Measurements from ENCODE around the gene CALML6.

The CALML6 gene

GRCh38 chr1:1958071-1958541 lies 43.0 kb downstream of the CALML6 start:
- H3K4me1 ChIP-seq (ENCODE audit: control insufficient read depth, insufficient read depth, low read length) = no peaks in the 10 kb centered on the region; the same call in 1 of the 2 replicates
- H3K4me3 ChIP-seq (ENCODE audit: low read length) = no peak overlapping the region
- H3K9me3 ChIP-seq (ENCODE audit: control insufficient read depth, insufficient read depth, low read length) = no peaks in the 10 kb centered on the region
- H3K27ac ChIP-seq (ENCODE audit: low read length) = no peak overlapping the region
- H3K36me3 ChIP-seq (ENCODE audit: control insufficient read depth, insufficient read depth, low read length) = no peaks in the 10 kb centered on the region
- no peak for DNase-seq (ENCODE audit: low read depth, low spot score)
- no CpG with 5 or more reads among the region's 29 CpGs for WGBS (ENCODE audit: insufficient coverage, insufficient read length)
- no peaks in the 10 kb centered on the region for H3K27me3 ChIP-seq (ENCODE audit: control insufficient read depth, insufficient read depth, low read length)

- Histone ChIP-seq H3K4me3 (ENCODE audit: low read length) (no peak overlapping the region; the same call in 1 of the 2 replicates), H3K36me3 (ENCODE audit: control insufficient read depth, insufficient read depth, low read length) (no peaks in the 10 kb centered on the region), H3K27ac (ENCODE audit: low read length) (no peak overlapping the region), H3K27me3 (ENCODE audit: control insufficient read depth, insufficient read depth, low read length) (no peaks in the 10 kb centered on the region), H3K4me1 (ENCODE audit: control insufficient read depth, insufficient read depth, low read length) (no peaks in the 10 kb centered on the region; the same call in 1 of the 2 replicates), H3K9me3 (ENCODE audit: control insufficient read depth, insufficient read depth, low read length) (no peaks in the 10 kb centered on the region)
- WGBS (ENCODE audit: insufficient coverage, insufficient read length) = no CpG with 5 or more reads among the region's 12 CpGs
- DNase-seq (ENCODE audit: low read depth, low spot score) = no peak
Observed at GRCh38 chr1:1959459-1959839, 44.4 kb downstream of the CALML6 start.

- H3K9me3 ChIP-seq (ENCODE audit: control insufficient read depth, insufficient read depth, low read length) = no peaks in the 10 kb centered on the region
- no peaks in the 10 kb centered on the region for H3K36me3 ChIP-seq (ENCODE audit: control insufficient read depth, insufficient read depth, low read length)
- peak overlapping the region; percentile 2; the same call in 1 of the 2 replicates for H3K4me3 ChIP-seq (ENCODE audit: low read length)
- no peaks in the 10 kb centered on the region for H3K27me3 ChIP-seq (ENCODE audit: control insufficient read depth, insufficient read depth, low read length)
- WGBS (ENCODE audit: insufficient coverage, insufficient read length) = no CpG with 5 or more reads among the region's 23 CpGs
- H3K4me1 ChIP-seq (ENCODE audit: control insufficient read depth, insufficient read depth, low read length) = no peaks in the 10 kb centered on the region; the same call in 1 of the 2 replicates
- H3K27ac ChIP-seq (ENCODE audit: low read length) = no peak overlapping the region
- DNase-seq (ENCODE audit: low read depth, low spot score) = peak; percentile 85
Observed at GRCh38 chr1:1959840-1960479, 44.9 kb downstream of the CALML6 start.

GRCh38 chr1:1960480-1961196 lies 45.6 kb downstream of the CALML6 start:
- Histone ChIP-seq H3K4me3 (ENCODE audit: low read length) (no peak overlapping the region), H3K27ac (ENCODE audit: low read length) (no peak overlapping the region), H3K4me1 (ENCODE audit: control insufficient read depth, insufficient read depth, low read length) (no peaks in the 10 kb centered on the region; the same call in 1 of the 2 replicates), H3K36me3 (ENCODE audit: control insufficient read depth, insufficient read depth, low read length) (no peaks in the 10 kb centered on the region), H3K27me3 (ENCODE audit: control insufficient read depth, insufficient read depth, low read length) (no peaks in the 10 kb centered on the region), H3K9me3 (ENCODE audit: control insufficient read depth, insufficient read depth, low read length) (no peaks in the 10 kb centered on the region)
- WGBS (ENCODE audit: insufficient coverage, insufficient read length) = no CpG with 5 or more reads among the region's 17 CpGs
- no peak for DNase-seq (ENCODE audit: low read depth, low spot score)

GRCh38 chr1:1962752-1963151 lies 47.7 kb downstream of the CALML6 start:
- no CpG with 5 or more reads among the region's 2 CpGs for WGBS (ENCODE audit: insufficient coverage, insufficient read length)
- H3K27ac ChIP-seq (ENCODE audit: low read length) = no peak overlapping the region
- no peaks in the 10 kb centered on the region; the same call in 1 of the 2 replicates for H3K4me1 ChIP-seq (ENCODE audit: control insufficient read depth, insufficient read depth, low read length)
- H3K27me3 ChIP-seq (ENCODE audit: control insufficient read depth, insufficient read depth, low read length) = no peaks in the 10 kb centered on the region
- no peak for DNase-seq (ENCODE audit: low read depth, low spot score)
- no peaks in the 10 kb centered on the region for H3K9me3 ChIP-seq (ENCODE audit: control insufficient read depth, insufficient read depth, low read length)
- H3K36me3 ChIP-seq (ENCODE audit: control insufficient read depth, insufficient read depth, low read length) = no peaks in the 10 kb centered on the region
- H3K4me3 ChIP-seq (ENCODE audit: low read length) = no peak overlapping the region

GRCh38 chr1:1963570-1963969 lies 48.5 kb downstream of the CALML6 start:
- H3K9me3 ChIP-seq (ENCODE audit: control insufficient read depth, insufficient read depth, low read length) = no peaks in the 10 kb centered on the region
- no peak overlapping the region for H3K4me3 ChIP-seq (ENCODE audit: low read length)
- H3K27me3 ChIP-seq (ENCODE audit: control insufficient read depth, insufficient read depth, low read length) = no peaks in the 10 kb centered on the region
- H3K27ac ChIP-seq (ENCODE audit: low read length) = no peak overlapping the region
- H3K4me1 ChIP-seq (ENCODE audit: control insufficient read depth, insufficient read depth, low read length) = no peaks in the 10 kb centered on the region; the same call in 1 of the 2 replicates
- WGBS (ENCODE audit: insufficient coverage, insufficient read length) = no CpG with 5 or more reads among the region's 17 CpGs
- no peaks in the 10 kb centered on the region for H3K36me3 ChIP-seq (ENCODE audit: control insufficient read depth, insufficient read depth, low read length)
- no peak for DNase-seq (ENCODE audit: low read depth, low spot score)

- DNase-seq (ENCODE audit: low read depth, low spot score) = no peak
- Histone ChIP-seq H3K4me1 (ENCODE audit: control insufficient read depth, insufficient read depth, low read length) (no peaks in the 10 kb centered on the region; the same call in 1 of the 2 replicates), H3K27ac (ENCODE audit: low read length) (no peak overlapping the region), H3K9me3 (ENCODE audit: control insufficient read depth, insufficient read depth, low read length) (no peaks in the 10 kb centered on the region), H3K4me3 (ENCODE audit: low read length) (no peak overlapping the region), H3K36me3 (ENCODE audit: control insufficient read depth, insufficient read depth, low read length) (no peaks in the 10 kb centered on the region), H3K27me3 (ENCODE audit: control insufficient read depth, insufficient read depth, low read length) (no peaks in the 10 kb centered on the region)
- WGBS (ENCODE audit: insufficient coverage, insufficient read length) = no CpG with 5 or more reads among the region's 25 CpGs
Observed at GRCh38 chr1:1964811-1965210, 49.8 kb downstream of the CALML6 start.

GRCh38 chr1:1965546-1965945 lies 50.5 kb downstream of the CALML6 start:
- no peak overlapping the region for H3K4me3 ChIP-seq (ENCODE audit: low read length)
- DNase-seq (ENCODE audit: low read depth, low spot score) = no peak
- no peaks in the 10 kb centered on the region; the same call in 1 of the 2 replicates for H3K4me1 ChIP-seq (ENCODE audit: control insufficient read depth, insufficient read depth, low read length)
- no CpG with 5 or more reads among the region's 10 CpGs for WGBS (ENCODE audit: insufficient coverage, insufficient read length)
- no peaks in the 10 kb centered on the region; the same call in 1 of the 2 replicates for H3K36me3 ChIP-seq (ENCODE audit: control insufficient read depth, insufficient read depth, low read length)
- H3K27ac ChIP-seq (ENCODE audit: low read length) = no peak overlapping the region
- H3K9me3 ChIP-seq (ENCODE audit: control insufficient read depth, insufficient read depth, low read length) = no peaks in the 10 kb centered on the region
- H3K27me3 ChIP-seq (ENCODE audit: control insufficient read depth, insufficient read depth, low read length) = no peaks in the 10 kb centered on the region

- Histone ChIP-seq H3K4me1 (ENCODE audit: control insufficient read depth, insufficient read depth, low read length) (peaks cover 1% of the 10 kb centered on the region), H3K36me3 (ENCODE audit: control insufficient read depth, insufficient read depth, low read length) (no peaks in the 10 kb centered on the region; the same call in 1 of the 2 replicates), H3K9me3 (ENCODE audit: control insufficient read depth, insufficient read depth, low read length) (no peaks in the 10 kb centered on the region), H3K27me3 (ENCODE audit: control insufficient read depth, insufficient read depth, low read length) (no peaks in the 10 kb centered on the region), H3K27ac (ENCODE audit: low read length) (no peak overlapping the region), H3K4me3 (ENCODE audit: low read length) (no peak overlapping the region)
- WGBS (ENCODE audit: insufficient coverage, insufficient read length) = no CpG with 5 or more reads among the region's 38 CpGs
- no peak for DNase-seq (ENCODE audit: low read depth, low spot score)
Observed at GRCh38 chr1:1966071-1966740, 51.1 kb downstream of the CALML6 start.

All from iPS DF 6.9 (cell line).